ENCODE data around the gene EFNA5. TPM values are rescaled to one million over a fixed set of nuclear protein-coding genes. Genes with fewer than 3 reads are reported as not detected.

EFNA5 gene
- total RNA-seq, 1 donor from 2014 or later = 11.8 TPM

DNA sequence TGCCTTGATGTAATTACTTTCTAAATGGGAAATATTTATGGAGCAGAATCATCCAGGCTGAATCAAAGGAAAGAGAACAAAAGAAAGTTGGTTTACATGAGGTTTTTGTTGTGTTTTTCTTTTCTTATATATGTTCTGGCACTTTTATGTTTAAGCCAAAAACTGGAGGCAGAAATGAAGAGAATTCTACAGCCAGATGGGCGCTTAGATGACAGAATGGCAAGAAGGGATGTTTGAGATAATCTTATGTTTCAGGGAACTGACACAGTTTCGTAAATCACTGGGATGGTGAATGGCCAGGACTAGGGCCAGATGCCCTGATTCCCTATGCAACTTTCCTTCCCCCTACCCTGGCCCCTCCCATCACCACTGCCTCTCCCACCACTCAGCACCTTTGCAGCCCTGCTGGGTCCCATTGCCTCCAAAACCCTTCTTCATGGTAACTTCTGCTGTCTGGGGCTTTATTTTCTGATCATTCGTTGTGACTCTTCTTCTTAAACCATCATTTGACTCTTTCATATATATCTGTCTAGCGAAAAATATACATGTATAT is 111.8 kb downstream of the EFNA5 start:
- Histone ChIP-seq H3K4me1 (peaks cover 10% of the 10 kb centered on the region), H3K27me3 (no peaks in the 10 kb centered on the region), H3K9me3 (no peaks in the 10 kb centered on the region), H3K27ac (no peak overlapping the region), H3K36me3 (no peaks in the 10 kb centered on the region), H3K4me3 (no peak overlapping the region)
- TF ChIP-seq POLR2A (IDR thresholded peaks at IDR 0.05) (no peak), POLR2AphosphoS5 (IDR thresholded peaks at IDR 0.05; ENCODE audit: insufficient read depth in 1 of 2, low read depth in 1 of 2) (no peak)
- TF ChIP-seq, protein P1, sequence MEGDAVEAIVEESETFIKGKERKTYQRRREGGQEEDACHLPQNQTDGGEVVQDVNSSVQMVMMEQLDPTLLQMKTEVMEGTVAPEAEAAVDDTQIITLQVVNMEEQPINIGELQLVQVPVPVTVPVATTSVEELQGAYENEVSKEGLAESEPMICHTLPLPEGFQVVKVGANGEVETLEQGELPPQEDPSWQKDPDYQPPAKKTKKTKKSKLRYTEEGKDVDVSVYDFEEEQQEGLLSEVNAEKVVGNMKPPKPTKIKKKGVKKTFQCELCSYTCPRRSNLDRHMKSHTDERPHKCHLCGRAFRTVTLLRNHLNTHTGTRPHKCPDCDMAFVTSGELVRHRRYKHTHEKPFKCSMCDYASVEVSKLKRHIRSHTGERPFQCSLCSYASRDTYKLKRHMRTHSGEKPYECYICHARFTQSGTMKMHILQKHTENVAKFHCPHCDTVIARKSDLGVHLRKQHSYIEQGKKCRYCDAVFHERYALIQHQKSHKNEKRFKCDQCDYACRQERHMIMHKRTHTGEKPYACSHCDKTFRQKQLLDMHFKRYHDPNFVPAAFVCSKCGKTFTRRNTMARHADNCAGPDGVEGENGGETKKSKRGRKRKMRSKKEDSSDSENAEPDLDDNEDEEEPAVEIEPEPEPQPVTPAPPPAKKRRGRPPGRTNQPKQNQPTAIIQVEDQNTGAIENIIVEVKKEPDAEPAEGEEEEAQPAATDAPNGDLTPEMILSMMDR (IDR thresholded peaks at IDR 0.05) = no peak
- intact Hi-C loops (cut with DNase I) = loop anchor here (10.0 kb wide), 1 partner anchor 1606 kb away; no protein-coding TSS in a partner anchor
- no peak for DNase-seq (ENCODE audit: extremely low spot score in 2 of 2)

DNA sequence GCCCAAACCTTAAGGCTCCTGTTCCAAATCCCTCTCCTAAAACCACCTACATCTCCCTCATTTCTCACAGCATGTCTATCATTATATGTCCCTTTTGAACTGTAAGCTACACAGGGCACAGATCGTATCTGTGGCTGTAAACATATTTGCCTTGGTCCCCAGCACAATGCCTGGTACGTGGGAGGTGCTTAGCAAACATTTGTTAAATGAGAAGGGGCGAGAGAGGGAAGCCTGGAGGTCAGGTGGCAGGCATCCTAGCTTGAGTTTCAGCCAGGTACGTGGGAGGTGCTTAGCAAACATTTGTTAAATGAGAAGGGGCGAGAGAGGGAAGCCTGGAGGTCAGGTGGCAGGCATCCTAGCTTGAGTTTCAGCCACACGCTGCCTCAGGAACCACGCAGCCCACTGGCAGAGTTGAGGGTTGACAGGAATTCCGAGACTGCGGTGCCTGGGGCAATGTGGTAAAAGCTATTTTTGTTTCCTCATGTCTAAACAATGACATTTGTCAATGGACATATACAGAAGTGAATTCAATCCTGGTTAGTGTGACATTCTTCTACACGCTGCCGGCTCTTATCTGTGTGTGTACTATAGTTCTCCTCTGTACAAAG is 113.6 kb downstream of the EFNA5 start:
- intact Hi-C loops (cut with DNase I) = loop anchor here (10.0 kb wide), 1 partner anchor 1608 kb away; no protein-coding TSS in a partner anchor
- no peak for DNase-seq (ENCODE audit: extremely low spot score in 2 of 2)

DNA sequence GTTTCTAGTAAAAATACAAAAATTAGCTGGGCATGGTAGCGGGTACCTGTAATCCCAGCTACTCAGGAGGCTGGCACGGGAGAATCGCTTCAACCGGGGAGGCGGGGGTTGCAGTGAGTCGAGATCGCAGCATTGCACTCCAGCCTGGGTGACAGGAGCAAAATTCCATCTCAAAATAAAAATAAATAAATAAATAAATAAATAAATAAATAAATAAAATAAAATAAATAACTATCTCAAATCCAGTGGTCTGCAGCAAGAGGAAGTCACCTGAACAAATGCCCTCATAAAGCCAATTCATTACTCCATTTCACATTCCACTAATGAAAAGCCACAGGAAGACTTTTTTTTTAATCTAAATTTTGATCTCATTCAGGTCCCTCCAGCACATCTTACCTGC is 114.2 kb downstream of the EFNA5 start:
- intact Hi-C loops (cut with DNase I) = loop anchor here (10.0 kb wide), 1 partner anchor 1608 kb away; no protein-coding TSS in a partner anchor
- TF ChIP-seq, protein P1 (IDR thresholded peaks at IDR 0.05) = no peak
- TF ChIP-seq POLR2AphosphoS5 (IDR thresholded peaks at IDR 0.05; ENCODE audit: insufficient read depth in 1 of 2, low read depth in 1 of 2) (no peak), POLR2A (IDR thresholded peaks at IDR 0.05) (no peak)
- H3K4me1 ChIP-seq = peaks cover 10% of the 10 kb centered on the region
- no peak overlapping the region for H3K4me3 ChIP-seq
- no peaks in the 10 kb centered on the region for H3K9me3 ChIP-seq
- no peaks in the 10 kb centered on the region for H3K27me3 ChIP-seq
- H3K27ac ChIP-seq = no peak overlapping the region
- no peaks in the 10 kb centered on the region for H3K36me3 ChIP-seq
- DNase-seq (ENCODE audit: extremely low spot score in 2 of 2) = no peak

More for the DNA sequence above, 113.6 kb downstream of the EFNA5 start:
- Histone ChIP-seq H3K36me3 (no peaks in the 10 kb centered on the region), H3K27ac (no peak overlapping the region), H3K9me3 (no peaks in the 10 kb centered on the region), H3K4me1 (peaks cover 10% of the 10 kb centered on the region), H3K27me3 (no peaks in the 10 kb centered on the region), H3K4me3 (no peak overlapping the region)
- TF ChIP-seq, protein P1 (IDR thresholded peaks at IDR 0.05) = no peak

DNA sequence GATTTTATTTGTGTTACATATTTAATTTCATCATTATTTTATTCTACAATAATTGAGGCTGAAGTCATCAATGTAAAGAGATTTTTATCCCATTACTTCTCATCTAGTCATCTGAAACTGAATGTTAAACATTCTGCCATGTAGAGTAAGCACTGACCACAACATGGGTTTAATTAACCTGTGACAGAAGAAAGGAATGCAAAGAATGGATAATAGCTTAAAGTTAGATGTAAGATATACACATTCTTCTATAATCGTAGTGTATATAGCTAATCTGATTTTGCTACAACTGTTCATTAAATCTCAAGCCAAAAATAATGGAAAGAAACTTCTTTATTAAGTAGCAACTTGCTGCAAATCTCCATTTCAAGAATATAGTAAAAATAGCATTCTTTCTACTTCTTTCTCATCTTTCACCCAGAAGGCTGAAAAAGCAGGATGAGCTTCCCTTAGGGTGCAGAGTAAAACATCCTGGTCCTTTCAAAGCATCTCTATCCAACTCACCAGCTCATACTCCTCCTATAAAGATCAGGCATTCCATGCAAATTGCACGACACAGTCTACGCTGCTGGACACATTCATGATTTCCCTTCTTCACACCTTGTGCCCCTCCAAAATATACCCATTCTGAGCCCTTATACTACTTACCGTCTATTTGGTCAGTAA is 115.2 kb downstream of the EFNA5 start:
- H3K36me3 ChIP-seq = no peaks in the 10 kb centered on the region
- peaks cover 10% of the 10 kb centered on the region for H3K4me1 ChIP-seq
- no peak for DNase-seq (ENCODE audit: extremely low spot score in 2 of 2)
- H3K27me3 ChIP-seq = no peaks in the 10 kb centered on the region
- no peaks in the 10 kb centered on the region for H3K9me3 ChIP-seq
- no peak overlapping the region for H3K27ac ChIP-seq
- no peak overlapping the region for H3K4me3 ChIP-seq
- TF ChIP-seq POLR2A (IDR thresholded peaks at IDR 0.05) (no peak), POLR2AphosphoS5 (IDR thresholded peaks at IDR 0.05; ENCODE audit: insufficient read depth in 1 of 2, low read depth in 1 of 2) (no peak)
- TF ChIP-seq, protein P1 (IDR thresholded peaks at IDR 0.05) = no peak
- intact Hi-C loops (cut with DNase I) = loop anchor here (10.0 kb wide), 1 partner anchor 1609 kb away; no protein-coding TSS in a partner anchor

Measured in vagina (tissue), 2 donors.